Measurements from ENCODE around the gene SYCP2L. TPM values are rescaled to one million over a fixed set of nuclear protein-coding genes. Genes with fewer than 3 reads are reported as not detected.
"Not testable (repeated sequence)": the region's sequence is repeated elsewhere in the genome, so short reads cannot be mapped to it uniquely, and the experiment has no call there.

The SYCP2L gene
- polyA plus RNA-seq, 1 donor (not counting 4 experiments of a cell fraction or from before 2014, with no cell fraction given): 1.3 TPM

- DNase-seq (ENCODE audit: low read depth, low spot score) (no peak), FAIRE-seq (no peak)
- Histone ChIP-seq H3K9me1 (ENCODE audit: control insufficient read depth, extremely low read depth, insufficient read depth, low read length) (no peaks in the 10 kb centered on the region), H3K79me2 (ENCODE audit: control insufficient read depth, insufficient read depth, low read length) (no peaks in the 10 kb centered on the region), H3K4me1 (ENCODE audit: control insufficient read depth, extremely low read depth, insufficient read depth, low read length) (no peaks in the 10 kb centered on the region), H4K20me1 (ENCODE audit: control insufficient read depth, extremely low read depth, insufficient read depth, low read length) (no peaks in the 10 kb centered on the region), H3K4me3 (ENCODE audit: control insufficient read depth in 2 of 3, extremely low read depth in 1 of 3, insufficient read depth in 2 of 3, low read depth in 1 of 3, low read length in 3 of 3) (no peak overlapping the region), H3K9me3 (ENCODE audit: control insufficient read depth, low read depth, low read length) (no peaks in the 10 kb centered on the region), H3K27me3 (ENCODE audit: control insufficient read depth, extremely low read depth, insufficient read depth, low read length) (peaks cover 33% of the 10 kb centered on the region), H2AFZ (ENCODE audit: control insufficient read depth, low read length) (no peak overlapping the region), H3K36me3 (ENCODE audit: control insufficient read depth in 2 of 2, extremely low read depth in 1 of 2, insufficient read depth in 2 of 2, low read length in 2 of 2) (no peaks in the 10 kb centered on the region), H3K9ac (ENCODE audit: control insufficient read depth, extremely low read depth, insufficient read depth, low read length) (no peak overlapping the region), H3K27ac (ENCODE audit: control insufficient read depth, insufficient read depth, low read length) (no peak overlapping the region), H3K4me2 (ENCODE audit: control insufficient read depth, extremely low read depth, insufficient read depth, low read depth, low read length) (peak overlapping the region; percentile 22)
- TF ChIP-seq CTCF (optimal IDR thresholded peaks at IDR 0.05 in 1 of 3, IDR thresholded peaks at IDR 0.05 in 1 of 3, conservative IDR thresholded peaks at IDR 0.05 in 1 of 3; ENCODE audit: extremely low read depth in 1 of 3, insufficient read depth in 2 of 3, low read length in 3 of 3) (no peak), EZH2 (IDR thresholded peaks at IDR 0.05; ENCODE audit: low read length) (peak; percentile 44)
- dilution Hi-C loops (cut with MboI; ENCODE audit: extremely low pct_ligation_motif_present, low sequenced_read_pairs): no loop called here
Measured at GRCh38 chr6:10883312-10884244, 3.3 kb upstream of the SYCP2L start.

- no peak overlapping the region for H3K4me3 ChIP-seq (ENCODE audit: control insufficient read depth in 2 of 3, extremely low read depth in 1 of 3, insufficient read depth in 2 of 3, low read depth in 1 of 3, low read length in 3 of 3)
Measured at GRCh38 chr6:10884245-10884972, 2.4 kb upstream of the SYCP2L start.

GRCh38 chr6:10886365-10886690, 524 bp upstream of the SYCP2L start:
- H3K79me2 ChIP-seq (ENCODE audit: control insufficient read depth, insufficient read depth, low read length); FAIRE-seq; dilution Hi-C loops (cut with MboI; ENCODE audit: extremely low pct_ligation_motif_present, low sequenced_read_pairs); H3K36me3 ChIP-seq (ENCODE audit: control insufficient read depth in 2 of 2, extremely low read depth in 1 of 2, insufficient read depth in 2 of 2, low read length in 2 of 2); DNase-seq (ENCODE audit: low read depth, low spot score); H3K9me1 ChIP-seq (ENCODE audit: control insufficient read depth, extremely low read depth, insufficient read depth, low read length); H4K20me1 ChIP-seq (ENCODE audit: control insufficient read depth, extremely low read depth, insufficient read depth, low read length); H3K4me1 ChIP-seq (ENCODE audit: control insufficient read depth, extremely low read depth, insufficient read depth, low read length); H3K9me3 ChIP-seq (ENCODE audit: control insufficient read depth, low read depth, low read length): not testable (repeated sequence)
- peak overlapping the region; percentile 62 for H2AFZ ChIP-seq (ENCODE audit: control insufficient read depth, low read length)
- H3K4me2 ChIP-seq (ENCODE audit: control insufficient read depth, extremely low read depth, insufficient read depth, low read depth, low read length): peak overlapping the region; percentile 91
- peak overlapping the region; percentile 77 for H3K27ac ChIP-seq (ENCODE audit: control insufficient read depth, insufficient read depth, low read length)
- peaks cover 33% of the 10 kb centered on the region for H3K27me3 ChIP-seq (ENCODE audit: control insufficient read depth, extremely low read depth, insufficient read depth, low read length)
- H3K4me3 ChIP-seq (ENCODE audit: control insufficient read depth in 2 of 3, extremely low read depth in 1 of 3, insufficient read depth in 2 of 3, low read depth in 1 of 3, low read length in 3 of 3): peak overlapping the region; percentile 38 to 84 (median 81)
- peak overlapping the region; percentile 87 for H3K9ac ChIP-seq (ENCODE audit: control insufficient read depth, extremely low read depth, insufficient read depth, low read length)

More at GRCh38 chr6:10884245-10884972, 2.4 kb upstream of the SYCP2L start:
- Histone ChIP-seq H3K79me2 (ENCODE audit: control insufficient read depth, insufficient read depth, low read length) (no peaks in the 10 kb centered on the region), H3K36me3 (ENCODE audit: control insufficient read depth in 2 of 2, extremely low read depth in 1 of 2, insufficient read depth in 2 of 2, low read length in 2 of 2) (no peaks in the 10 kb centered on the region), H3K9ac (ENCODE audit: control insufficient read depth, extremely low read depth, insufficient read depth, low read length) (no peak overlapping the region), H3K9me3 (ENCODE audit: control insufficient read depth, low read depth, low read length) (no peaks in the 10 kb centered on the region), H3K27me3 (ENCODE audit: control insufficient read depth, extremely low read depth, insufficient read depth, low read length) (peaks cover 33% of the 10 kb centered on the region), H3K27ac (ENCODE audit: control insufficient read depth, insufficient read depth, low read length) (no peak overlapping the region), H2AFZ (ENCODE audit: control insufficient read depth, low read length) (no peak overlapping the region), H3K4me2 (ENCODE audit: control insufficient read depth, extremely low read depth, insufficient read depth, low read depth, low read length) (peak overlapping the region; percentile 19), H3K9me1 (ENCODE audit: control insufficient read depth, extremely low read depth, insufficient read depth, low read length) (no peaks in the 10 kb centered on the region), H4K20me1 (ENCODE audit: control insufficient read depth, extremely low read depth, insufficient read depth, low read length) (no peaks in the 10 kb centered on the region), H3K4me1 (ENCODE audit: control insufficient read depth, extremely low read depth, insufficient read depth, low read length) (no peaks in the 10 kb centered on the region)
- TF ChIP-seq CTCF (optimal IDR thresholded peaks at IDR 0.05 in 1 of 3, IDR thresholded peaks at IDR 0.05 in 1 of 3, conservative IDR thresholded peaks at IDR 0.05 in 1 of 3; ENCODE audit: extremely low read depth in 1 of 3, insufficient read depth in 2 of 3, low read length in 3 of 3) (no peak), EZH2 (IDR thresholded peaks at IDR 0.05; ENCODE audit: low read length) (peak; percentile 22)
- dilution Hi-C loops (cut with MboI; ENCODE audit: extremely low pct_ligation_motif_present, low sequenced_read_pairs): no loop called here
- FAIRE-seq (no peak), DNase-seq (ENCODE audit: low read depth, low spot score) (no peak)

Data from keratinocyte (primary cell).